Muscle layer of duodenum (tissue), 2 donors: ENCODE measurements around the gene PGAP6.

Source experiments
- H3K27ac ChIP-seq: one replicate; pipeline ENCODE4 v1.7.0; 2013; ENCODE audit warnings: mild to moderate bottlenecking, low read length
- H3K27me3 ChIP-seq: one replicate; pipeline ENCODE4 v1.7.0; 2013; ENCODE audit warnings: low read depth, mild to moderate bottlenecking, control low read depth, low read length
- H3K36me3 ChIP-seq, 2 donors: one replicate each; pipeline ENCODE4 v1.7.0; 2013; ENCODE audit warnings: low read length in 2 of 2, control low read depth in 1 of 2, mild to moderate bottlenecking in 1 of 2; ENCODE audit not compliant: insufficient read depth in 2 of 2, control insufficient read depth in 1 of 2
- H3K4me1 ChIP-seq, 2 donors: one replicate each; pipeline ENCODE4 v1.7.0; 2013; ENCODE audit warnings: low read length in 2 of 2, mild to moderate bottlenecking in 2 of 2, control low read depth in 1 of 2, moderate library complexity in 1 of 2; ENCODE audit not compliant: insufficient read depth in 2 of 2, control insufficient read depth in 1 of 2
- H3K4me3 ChIP-seq, 2 donors: one replicate each; pipeline ENCODE4 v1.7.0; 2013; ENCODE audit warnings: low read length in 2 of 2, low read depth in 1 of 2, mild to moderate bottlenecking in 1 of 2
- H3K9me3 ChIP-seq, 2 donors: one replicate each; pipeline ENCODE4 v1.7.0; 2013; ENCODE audit warnings: low read length in 2 of 2, control low read depth in 1 of 2, mild to moderate bottlenecking in 1 of 2; ENCODE audit not compliant: control insufficient read depth in 1 of 2
- donor health status: healthy.

The PGAP6 gene

DNA sequence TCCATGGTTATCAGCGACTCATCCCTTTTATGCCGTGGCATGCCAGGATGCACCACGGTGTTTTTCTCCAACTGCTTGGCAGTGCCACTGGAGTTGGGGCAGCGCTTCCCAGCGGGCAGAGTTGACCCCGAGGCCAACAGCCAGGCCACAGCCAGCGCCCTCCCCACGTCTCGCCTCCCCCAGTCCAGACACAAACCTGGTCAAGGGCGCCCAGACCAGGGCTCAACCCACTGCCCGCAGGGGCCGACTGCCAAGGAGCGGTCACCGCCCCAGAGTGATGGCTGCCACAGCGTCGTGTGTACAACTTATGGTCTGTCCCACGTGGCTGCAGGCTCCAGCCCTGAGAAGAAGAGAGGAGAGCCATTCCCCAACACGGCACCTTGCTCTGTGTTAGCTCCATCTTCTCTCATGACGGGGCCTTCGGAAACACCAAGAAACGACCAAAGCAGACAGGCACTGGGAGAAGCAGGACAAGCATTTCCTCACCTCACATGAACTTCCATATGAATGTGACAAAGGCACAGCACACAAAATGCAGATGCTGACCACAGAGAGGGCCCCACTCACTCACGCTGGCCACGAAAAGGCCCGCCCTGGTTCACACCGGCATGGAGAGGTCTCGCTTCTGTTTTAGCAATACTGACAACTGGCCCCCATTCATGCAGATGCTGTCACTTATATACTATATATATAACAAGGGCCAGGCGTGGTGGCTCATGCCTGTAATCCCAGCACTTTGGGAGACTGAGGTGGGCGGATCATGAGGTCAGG lies 56.2 kb downstream of the PGAP6 start:
- H3K27me3 ChIP-seq: no peaks in the 10 kb centered on the region
- no peaks in the 10 kb centered on the region for H3K36me3 ChIP-seq
- H3K9me3 ChIP-seq: no peaks in the 10 kb centered on the region
- H3K4me3 ChIP-seq: no peak overlapping the region
- H3K4me1 ChIP-seq: peaks cover 6 to 12% of the 10 kb centered on the region in 2 donors
- H3K27ac ChIP-seq: no peak overlapping the region

DNA sequence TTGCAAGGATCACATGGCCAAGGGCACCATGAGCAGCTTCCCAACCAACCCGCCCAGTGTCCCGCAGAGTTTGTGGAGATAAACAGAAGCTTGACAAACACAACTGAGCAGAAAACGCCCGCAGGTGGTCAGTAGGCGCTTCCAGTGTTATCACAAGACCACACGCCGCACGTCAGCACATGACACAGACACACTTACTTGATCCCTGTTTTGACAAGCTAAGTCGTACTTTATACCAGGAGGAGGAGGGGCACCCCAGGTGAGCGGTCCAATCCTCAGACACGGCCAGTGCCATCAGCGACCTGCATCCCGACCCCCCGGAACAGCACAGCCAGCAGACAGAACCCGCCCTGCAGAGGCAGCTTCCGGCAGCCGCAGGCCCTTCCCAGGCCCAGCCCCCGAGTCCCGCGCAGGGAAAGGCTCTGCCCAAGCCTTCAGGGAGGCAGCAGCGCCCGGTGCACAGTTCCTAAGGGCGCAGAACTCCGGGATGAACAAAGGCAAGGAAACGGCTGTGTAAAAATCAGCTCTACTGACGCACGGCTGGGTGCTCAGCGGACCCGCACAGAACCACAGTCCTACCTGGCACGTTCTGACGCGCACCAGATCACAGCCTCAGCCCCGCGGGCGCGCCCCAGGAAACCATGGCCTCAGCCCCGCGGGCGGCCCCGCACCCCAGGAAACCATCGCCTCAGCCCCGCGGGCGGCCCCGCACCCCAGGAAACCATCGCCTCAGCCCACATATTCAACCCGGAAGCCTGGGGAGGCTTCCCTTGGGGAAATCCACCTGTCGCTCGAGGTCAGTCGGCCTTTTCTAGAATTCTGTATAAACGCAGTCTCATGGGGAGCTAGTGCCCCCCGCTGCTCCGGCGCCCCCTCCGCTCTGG lies 57.1 kb downstream of the PGAP6 start:
- H3K9me3 ChIP-seq: no peaks in the 10 kb centered on the region
- peaks cover 5 to 8% of the 10 kb centered on the region in 2 donors for H3K4me1 ChIP-seq
- peak overlapping the region in 1 of 2 donors; percentile 19 for H3K4me3 ChIP-seq
- no peak overlapping the region for H3K27ac ChIP-seq
- no peaks in the 10 kb centered on the region for H3K27me3 ChIP-seq
- H3K36me3 ChIP-seq: no peaks in the 10 kb centered on the region

DNA sequence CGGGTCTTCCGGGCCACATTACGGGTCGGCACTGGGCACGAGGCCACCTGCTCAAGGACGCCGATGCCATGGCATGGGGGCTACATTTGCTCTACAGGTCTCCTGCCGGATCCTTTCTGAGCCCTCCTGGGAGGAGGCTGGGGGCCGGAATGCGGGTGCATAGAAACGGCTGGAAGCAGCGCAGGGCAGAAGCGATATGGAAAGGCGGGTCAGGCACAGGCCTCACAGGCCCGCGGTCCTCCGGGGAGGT lies 57.7 kb downstream of the PGAP6 start:
- H3K36me3 ChIP-seq: peaks cover 0 to 3% of the 10 kb centered on the region in 2 donors
- H3K27me3 ChIP-seq: no peaks in the 10 kb centered on the region
- H3K27ac ChIP-seq: no peak overlapping the region
- no peaks in the 10 kb centered on the region for H3K9me3 ChIP-seq
- H3K4me3 ChIP-seq: no peak overlapping the region
- H3K4me1 ChIP-seq: peaks cover 5 to 8% of the 10 kb centered on the region in 2 donors

DNA sequence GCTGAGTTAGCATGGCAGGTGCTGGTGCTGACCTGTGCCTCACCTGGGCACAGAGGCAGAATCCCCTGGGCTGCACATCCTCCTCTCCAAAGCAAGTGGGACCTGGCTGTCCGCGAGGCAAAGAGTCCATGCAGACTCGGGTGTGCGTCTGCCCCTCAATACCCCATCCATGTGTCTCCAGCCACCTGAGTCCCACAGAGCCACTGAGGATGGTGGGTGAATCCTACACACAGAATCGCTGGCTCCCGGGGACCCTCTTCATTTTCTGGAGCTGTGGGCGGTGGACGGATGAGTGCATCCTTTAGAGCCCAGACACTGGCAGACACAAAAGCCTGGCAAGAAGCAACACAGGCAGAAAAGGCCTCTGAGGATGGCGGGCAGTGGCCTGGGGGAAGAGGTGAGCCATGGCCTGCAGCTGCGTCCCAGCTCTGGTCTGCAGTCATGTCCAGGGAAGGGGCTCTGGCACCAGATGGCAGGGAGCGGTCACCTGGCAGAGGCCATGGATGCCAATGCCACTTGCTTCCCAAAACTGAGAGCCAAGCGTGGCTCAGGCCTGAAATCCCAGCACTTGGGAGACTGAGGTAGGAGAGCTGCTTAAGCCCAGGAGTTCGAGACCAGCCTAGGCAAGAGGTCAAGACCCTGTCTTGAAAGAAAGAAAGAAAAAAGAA lies 59.2 kb downstream of the PGAP6 start:
- Histone ChIP-seq H3K27ac (no peak overlapping the region), H3K4me3 (no peak overlapping the region), H3K4me1 (peaks cover 2% of the 10 kb centered on the region in 2 donors), H3K9me3 (no peaks in the 10 kb centered on the region), H3K36me3 (peaks cover 0 to 11% of the 10 kb centered on the region in 2 donors), H3K27me3 (no peaks in the 10 kb centered on the region)

DNA sequence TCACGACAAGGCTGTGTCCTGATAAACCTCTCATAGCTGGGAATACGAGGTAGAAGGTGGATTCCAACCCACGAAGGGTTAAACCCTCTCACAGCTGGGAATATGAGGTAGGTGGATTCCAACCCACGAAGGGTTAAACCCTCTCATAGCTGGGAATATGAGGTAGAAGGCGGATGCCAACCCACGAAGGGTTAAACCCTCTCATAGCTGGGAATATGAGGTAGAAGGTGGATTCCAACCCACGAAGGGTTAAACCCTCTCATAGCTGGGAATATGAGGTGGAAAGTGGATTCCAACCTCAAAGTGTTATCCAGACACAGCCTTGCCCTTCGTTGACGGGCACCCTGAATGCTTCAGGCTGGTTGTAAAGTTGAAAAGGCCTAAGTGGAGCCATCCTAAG lies 60.2 kb downstream of the PGAP6 start:
- Histone ChIP-seq H3K4me1 (no peaks in the 10 kb centered on the region), H3K27ac (no peak overlapping the region), H3K27me3 (no peaks in the 10 kb centered on the region), H3K36me3 (peaks cover 0 to 11% of the 10 kb centered on the region in 2 donors), H3K4me3 (no peak overlapping the region), H3K9me3 (no peaks in the 10 kb centered on the region)
